CD4-positive, alpha-beta T cell treated with Interleukin-15 for 4 hours (primary cell): ENCODE results near the gene OR11G2.
"Not testable (repeated sequence)": the region's sequence is repeated elsewhere in the genome, so short reads cannot be mapped to it uniquely, and the experiment has no call there.

Source experiments
- DNase-seq: peaks from one replicate; pipeline ENCODE4 v3.0.0-alpha.2; 2020; ENCODE audit warnings: low spot score

Gene OR11G2

GRCh38 chr14:20228681-20229080 lies 38.0 kb downstream of the OR11G2 start, which contains the start of gene OR11H7:
OR11H7 (plus strand) TSS chr14:20228981.
- no peak for DNase-seq

DNA sequence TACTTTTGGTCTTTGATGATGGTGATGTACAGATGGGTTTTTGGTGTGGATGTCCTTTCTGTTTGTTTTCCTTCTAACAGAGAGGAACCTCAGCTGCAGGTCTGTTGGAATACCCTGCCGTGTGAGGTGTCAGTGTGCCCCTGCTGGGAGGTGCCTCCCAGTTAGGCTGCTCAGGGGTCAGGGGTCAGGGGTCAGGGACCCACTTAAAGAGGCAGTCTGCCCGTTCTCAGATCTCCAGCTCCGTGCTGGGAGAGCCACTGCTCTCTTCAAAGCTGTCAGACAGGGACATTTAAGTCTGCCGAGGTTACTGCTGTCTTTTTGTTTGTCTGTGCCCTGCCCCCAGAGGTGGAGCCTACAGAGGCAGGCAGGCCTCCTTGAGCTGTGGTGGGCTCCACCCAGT lies 44.7 kb downstream of the OR11G2 start:
- DNase-seq, result not testable (repeated sequence)

DNA sequence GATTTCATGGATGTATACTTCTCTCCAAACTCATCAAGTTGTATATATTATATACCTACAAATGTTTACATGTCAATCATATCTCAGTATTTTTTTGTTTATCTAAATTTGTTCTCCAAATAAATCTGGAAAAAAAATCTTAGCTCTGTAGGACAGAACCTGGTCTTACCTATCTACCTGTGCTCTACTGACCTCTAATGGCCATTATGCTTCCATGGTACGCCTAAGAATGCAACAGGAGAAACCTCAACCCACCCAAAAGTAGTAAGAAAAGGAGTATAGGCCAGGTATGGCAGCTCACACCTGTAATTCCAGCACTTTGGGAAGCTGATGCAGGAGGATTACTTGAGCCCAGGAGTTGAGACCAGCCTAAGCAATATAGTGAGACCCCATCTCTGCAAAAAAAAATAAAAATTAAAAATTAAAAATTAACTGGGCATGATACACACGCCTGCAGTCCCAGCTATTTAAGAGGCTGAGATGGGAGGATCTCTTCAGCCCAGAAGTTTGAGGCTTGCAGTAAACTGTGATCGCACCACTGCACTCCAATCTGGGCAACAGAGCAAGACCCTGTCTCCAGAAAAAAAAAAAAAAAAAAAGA lies 57.0 kb downstream of the OR11G2 start:
- no peak for DNase-seq
